Thyroid gland (tissue), 4 donors: ENCODE measurements around the gene SLC43A2. TPM values are rescaled to one million over a fixed set of nuclear protein-coding genes. Genes with fewer than 3 reads are reported as not detected.

Experiments used
- DNase-seq, 2 donors: peaks; one replicate each; pipeline ENCODE4 v3.0.0-alpha.2; 2019
- H3K27ac ChIP-seq, 3 donors: fragments of 200-600 bp; sonication (generic); 1 replicate in 2 of 3; 2 replicates in 1 of 3; pipeline ENCODE4 v1.5.1; 2016 to 2019; ENCODE audit warnings: mild to moderate bottlenecking in 1 of 3, moderate library complexity in 1 of 3
- H3K27me3 ChIP-seq: fragments of 200-600 bp; sonication (generic); one replicate; pipeline ENCODE4 v1.5.1; 2019
- H3K36me3 ChIP-seq, 2 donors: fragments of 200-600 bp; sonication (generic); one replicate each; pipeline ENCODE4 v1.5.1; 2016 to 2019
- H3K4me1 ChIP-seq, 2 donors: fragments of 200-600 bp; sonication (generic); one replicate each; pipeline ENCODE4 v1.5.1; 2017 to 2019
- H3K4me3 ChIP-seq, 3 donors: fragments of 200-600 bp; sonication (generic); replicated peaks in 1 of 3; 1 replicate in 2 of 3; 2 replicates in 1 of 3; pipeline ENCODE4 v1.5.1; 2016; ENCODE audit warnings: mild to moderate bottlenecking in 1 of 3
- H3K9me3 ChIP-seq: fragments of 200-600 bp; sonication (generic); one replicate; pipeline ENCODE4 v1.5.1; 2017
- POLR2A ChIP-seq, 2 donors: fragments of 450-650 bp; IDR thresholded peaks; one replicate each; pipeline ENCODE4 v1.6.1; 2017; ENCODE audit warnings: antibody characterized with exemption in 2 of 2, mild to moderate bottlenecking in 2 of 2, moderate library complexity in 1 of 2
- WGBS, 2 donors: methylation state at CpG; one replicate each; pipeline ENCODE4 v1.1.5; 2017; 5-methylcytosine and 5-hydroxymethylcytosine counted together
- intact Hi-C: fragments of 100-400 bp; cut with DNase I; formaldehyde crosslinking; loops from one replicate; pipeline ENCODE4 v1.15.1; 2023
- total RNA-seq, 4 donors: library from RNA; depleted of rRNA; stranded (reverse); fragments of >200 nt; gene quantifications; one replicate each; pipeline ENCODE4 v1.2.3, GENCODE V29; 2016
- TF ChIP-seq, protein P1 (sequence below), 6 experiments: fragments of 200-600 bp in 3 of 6; fragments of 450-650 bp in 3 of 6; sonication (generic) in 3 of 6; IDR thresholded peaks; one replicate each; pipeline ENCODE4 v1.5.1; 2016 to 2019; ENCODE audit warnings: antibody characterized with exemption in 6 of 6, mild to moderate bottlenecking in 2 of 6, inconsistent platforms in 1 of 6, moderate library complexity in 1 of 6

SLC43A2 gene
- total RNA-seq, 4 donors from 2014 or later: 17.5 to 28.2 (median 23.9) TPM

DNA sequence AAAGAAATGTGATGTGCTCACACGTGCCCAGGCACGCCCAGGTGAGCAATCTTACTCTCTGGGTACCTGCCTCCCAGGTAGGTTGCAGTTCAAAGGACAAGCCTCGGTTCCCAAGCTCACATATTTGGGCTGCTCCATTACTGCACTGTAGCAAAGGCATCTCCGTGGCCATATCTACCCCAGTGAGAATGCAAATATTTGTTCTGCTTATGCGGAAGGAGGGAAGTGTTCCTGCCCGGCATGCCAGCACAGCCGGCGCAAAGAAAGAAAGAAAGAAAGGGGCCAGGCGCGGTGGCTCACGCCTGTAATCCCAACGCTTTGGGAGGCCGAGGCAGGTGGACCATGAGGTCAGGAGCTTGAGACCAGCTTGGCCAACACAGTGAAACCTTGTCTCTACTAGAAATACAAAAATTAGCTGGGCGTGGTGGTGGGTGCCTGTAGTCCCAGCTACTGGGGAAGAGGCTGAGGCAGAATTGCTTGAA is 30.7 kb downstream of the SLC43A2 start:
- no peaks in the 10 kb centered on the region for H3K27me3 ChIP-seq
- 95 to 97% methylated on average over 14 of the region's 14 CpGs for WGBS, 2 donors
- H3K4me1 ChIP-seq: no peaks in the 10 kb centered on the region
- TF ChIP-seq, protein P1, sequence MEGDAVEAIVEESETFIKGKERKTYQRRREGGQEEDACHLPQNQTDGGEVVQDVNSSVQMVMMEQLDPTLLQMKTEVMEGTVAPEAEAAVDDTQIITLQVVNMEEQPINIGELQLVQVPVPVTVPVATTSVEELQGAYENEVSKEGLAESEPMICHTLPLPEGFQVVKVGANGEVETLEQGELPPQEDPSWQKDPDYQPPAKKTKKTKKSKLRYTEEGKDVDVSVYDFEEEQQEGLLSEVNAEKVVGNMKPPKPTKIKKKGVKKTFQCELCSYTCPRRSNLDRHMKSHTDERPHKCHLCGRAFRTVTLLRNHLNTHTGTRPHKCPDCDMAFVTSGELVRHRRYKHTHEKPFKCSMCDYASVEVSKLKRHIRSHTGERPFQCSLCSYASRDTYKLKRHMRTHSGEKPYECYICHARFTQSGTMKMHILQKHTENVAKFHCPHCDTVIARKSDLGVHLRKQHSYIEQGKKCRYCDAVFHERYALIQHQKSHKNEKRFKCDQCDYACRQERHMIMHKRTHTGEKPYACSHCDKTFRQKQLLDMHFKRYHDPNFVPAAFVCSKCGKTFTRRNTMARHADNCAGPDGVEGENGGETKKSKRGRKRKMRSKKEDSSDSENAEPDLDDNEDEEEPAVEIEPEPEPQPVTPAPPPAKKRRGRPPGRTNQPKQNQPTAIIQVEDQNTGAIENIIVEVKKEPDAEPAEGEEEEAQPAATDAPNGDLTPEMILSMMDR (IDR thresholded peaks at IDR 0.05): no peak
- TF ChIP-seq POLR2A (IDR thresholded peaks at IDR 0.05): no peak
- no peak overlapping the region for H3K4me3 ChIP-seq
- H3K36me3 ChIP-seq: no peaks in the 10 kb centered on the region
- DNase-seq: no peak
- H3K9me3 ChIP-seq: no peaks in the 10 kb centered on the region
- intact Hi-C loops: no loop called here
- H3K27ac ChIP-seq: no peak overlapping the region

DNA sequence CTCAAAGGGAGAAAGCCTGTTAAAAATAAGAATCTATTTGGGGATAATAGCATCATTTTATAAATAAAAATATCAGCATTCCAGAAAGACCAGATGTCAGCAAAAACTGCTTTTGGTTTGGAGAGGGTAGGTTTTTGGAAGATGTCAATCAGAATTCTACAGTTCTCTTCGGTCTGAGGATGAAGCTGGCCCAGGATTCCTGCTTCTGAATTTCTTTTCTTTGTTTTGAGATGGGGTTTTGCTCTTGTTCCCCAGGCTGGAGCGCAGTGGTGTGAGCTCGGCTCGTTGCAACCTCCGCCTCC is 35.1 kb downstream of the SLC43A2 start:
- Histone ChIP-seq H3K27me3 (no peaks in the 10 kb centered on the region), H3K9me3 (no peaks in the 10 kb centered on the region), H3K36me3 (peaks cover 4 to 15% of the 10 kb centered on the region in 2 donors), H3K4me3 (no peak overlapping the region), H3K27ac (no peak overlapping the region), H3K4me1 (peaks cover 0 to 20% of the 10 kb centered on the region in 2 donors)
- no peak for DNase-seq
- intact Hi-C loops: no loop called here
- WGBS, 2 donors: 89 to 94% methylated on average over 5 of the region's 5 CpGs
- TF ChIP-seq, protein P1 (IDR thresholded peaks at IDR 0.05): no peak
- TF ChIP-seq POLR2A (IDR thresholded peaks at IDR 0.05): no peak

DNA sequence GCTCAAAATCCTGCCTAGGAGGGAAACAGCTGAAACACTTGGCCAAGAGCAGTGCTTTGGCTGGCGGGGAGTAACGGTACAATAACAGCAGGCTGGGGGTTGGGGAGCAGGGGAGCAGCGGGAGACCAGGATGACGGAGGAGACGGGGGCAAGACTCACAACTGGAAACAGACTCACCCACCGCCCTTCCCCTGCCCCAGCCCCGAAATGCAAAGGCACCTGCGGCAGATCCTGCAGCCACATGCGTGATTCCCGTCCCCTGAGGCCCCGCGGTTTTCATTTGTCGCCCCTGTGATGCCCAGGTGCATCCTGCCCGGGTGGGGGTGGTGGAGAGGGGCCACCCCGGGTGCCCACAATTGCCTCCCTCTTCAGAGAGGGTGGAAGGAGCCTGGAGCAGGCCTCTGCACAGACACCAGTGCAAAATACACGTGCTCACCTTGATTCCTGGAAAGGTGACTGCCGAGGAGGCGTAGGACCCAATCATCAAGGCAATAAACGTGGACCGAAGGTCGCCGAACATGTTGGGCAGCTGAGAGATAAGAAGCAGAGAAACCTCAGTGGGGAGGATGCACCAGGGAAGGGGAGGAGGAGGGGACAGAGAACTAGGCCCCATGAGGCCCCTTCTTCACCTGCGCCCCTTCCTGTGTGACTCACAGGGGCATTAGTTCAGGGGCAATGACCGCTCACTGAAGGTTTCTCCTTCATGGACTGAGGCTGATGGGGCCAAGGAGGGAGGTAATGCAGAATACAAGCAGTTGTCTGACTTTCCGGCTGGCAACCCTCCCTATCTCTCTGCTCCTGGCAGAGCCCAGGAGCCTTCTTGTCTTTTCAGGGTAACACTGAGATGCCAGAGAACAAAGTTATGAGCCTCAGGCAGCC is 35.6 kb downstream of the SLC43A2 start:
- no peak overlapping the region for H3K4me3 ChIP-seq
- no peak overlapping the region for H3K27ac ChIP-seq
- peaks cover 0 to 20% of the 10 kb centered on the region in 2 donors for H3K4me1 ChIP-seq
- no peak for TF ChIP-seq POLR2A (IDR thresholded peaks at IDR 0.05)
- TF ChIP-seq, protein P1 (IDR thresholded peaks at IDR 0.05): no peak
- H3K36me3 ChIP-seq: peaks cover 4 to 15% of the 10 kb centered on the region in 2 donors
- no peak for DNase-seq
- H3K9me3 ChIP-seq: no peaks in the 10 kb centered on the region
- 83 to 86% methylated on average over 25 of the region's 25 CpGs for WGBS, 2 donors
- intact Hi-C loops: no loop called here
- no peaks in the 10 kb centered on the region for H3K27me3 ChIP-seq

DNA sequence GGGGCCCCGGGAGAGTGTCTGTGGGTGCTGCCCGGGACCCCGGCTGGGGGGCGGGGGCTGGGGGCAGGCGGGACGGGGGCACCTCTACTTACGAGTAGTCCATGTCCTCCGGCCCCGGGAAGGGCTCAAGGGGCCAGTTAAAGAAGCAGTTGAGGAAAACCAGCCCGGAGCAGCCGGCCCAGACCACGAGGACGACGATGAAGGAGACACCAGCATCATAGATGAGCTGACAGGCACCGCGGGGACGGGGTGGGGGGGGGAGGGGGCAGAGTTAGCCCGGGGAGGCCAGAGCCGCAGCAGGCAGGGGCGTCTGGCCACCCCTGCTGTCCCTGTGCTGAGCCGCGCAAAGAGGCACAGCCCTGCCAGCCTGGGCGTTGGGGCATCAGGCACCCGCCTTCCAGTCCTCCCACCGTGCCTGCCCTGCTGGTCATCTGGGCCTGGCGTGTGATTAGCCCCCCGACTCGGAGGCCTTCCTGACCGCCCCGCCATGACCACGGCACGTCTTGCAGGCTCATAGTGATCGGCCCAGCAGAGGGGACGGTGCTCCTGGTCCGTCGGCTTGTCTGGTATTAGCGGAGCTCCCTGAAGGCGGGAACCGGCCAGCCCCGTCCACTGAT is 37.1 kb downstream of the SLC43A2 start:
- H3K4me1 ChIP-seq: peaks cover 0 to 20% of the 10 kb centered on the region in 2 donors
- no peak overlapping the region for H3K4me3 ChIP-seq
- no peaks in the 10 kb centered on the region for H3K9me3 ChIP-seq
- no peaks in the 10 kb centered on the region for H3K27me3 ChIP-seq
- intact Hi-C loops: no loop called here
- DNase-seq: no peak
- H3K36me3 ChIP-seq: peaks cover 4 to 15% of the 10 kb centered on the region in 2 donors
- TF ChIP-seq POLR2A (IDR thresholded peaks at IDR 0.05): no peak
- TF ChIP-seq, protein P1 (IDR thresholded peaks at IDR 0.05): no peak
- H3K27ac ChIP-seq: no peak overlapping the region
- WGBS, 2 donors: 90 to 100% methylated on average over 4 to 34 of the region's 40 CpGs
